Measurements from ENCODE around the gene C19orf73.

The C19orf73 gene

GRCh38 chr19:49120868-49121267 is 1.9 kb upstream of the C19orf73 start:
- H3K27ac ChIP-seq, result no peak overlapping the region
- peaks cover 21 to 42% (median 34%) of the 10 kb centered on the region in 11 experiments for H3K27me3 ChIP-seq
- H3K9ac ChIP-seq, result no peak overlapping the region
- TF ChIP-seq Cebpa-rat (IDR thresholded peaks at IDR 0.05), result no peak
- H3K4me2 ChIP-seq, result peak overlapping the region in 9 of 11 experiments; percentile 91 to 100 (median 98); a peak in 11 of 22 replicates
- H4K20me1 ChIP-seq, result peaks cover 0 to 22% (median 10%) of the 10 kb centered on the region in 11 experiments; a peak in 5 of 22 replicates
- peak overlapping the region in 2 of 10 experiments; percentile 68 to 77; a peak in 4 of 20 replicates for H3K4me3 ChIP-seq
- H3K4me1 ChIP-seq, result peaks cover 34 to 43% (median 39%) of the 10 kb centered on the region in 10 experiments
- no peaks in the 10 kb centered on the region for H3K36me3 ChIP-seq
- H3K9me3 ChIP-seq (replicated peaks in 1 of 11), result no peaks in the 10 kb centered on the region

GRCh38 chr19:49120325-49120683 is 1.4 kb upstream of the C19orf73 start:
- Histone ChIP-seq H3K36me3 (no peaks in the 10 kb centered on the region), H3K9me3 (replicated peaks in 1 of 11) (no peaks in the 10 kb centered on the region), H3K4me1 (peaks cover 39 to 46% (median 43%) of the 10 kb centered on the region in 10 experiments), H3K27me3 (peaks cover 21 to 42% (median 34%) of the 10 kb centered on the region in 11 experiments), H3K4me2 (peak overlapping the region; percentile 86 to 100 (median 98)), H4K20me1 (peaks cover 0 to 22% (median 10%) of the 10 kb centered on the region in 11 experiments; a peak in 5 of 22 replicates), H3K27ac (no peak overlapping the region), H3K9ac (peak overlapping the region; percentile 60 to 92 (median 82); a peak in 15 of 22 replicates), H3K4me3 (peak overlapping the region; percentile 58 to 77 (median 66))
- no peak for TF ChIP-seq Cebpa-rat (IDR thresholded peaks at IDR 0.05)

GRCh38 chr19:49119411-49120324 is 725 bp upstream of the C19orf73 start, which contains the start of gene PPFIA3:
Gene PPFIA3 (plus strand): TSS chr19:49119544. CDS start chr19:49127874, 8,330 bp downstream.
- Histone ChIP-seq H3K36me3 (no peaks in the 10 kb centered on the region), H4K20me1 (peaks cover 0 to 25% (median 10%) of the 10 kb centered on the region in 11 experiments; a peak in 5 of 22 replicates), H3K4me3 (peak within 1 kb of the TSS; percentile 58 to 77 (median 66)), H3K4me1 (peaks cover 45 to 52% (median 49%) of the 10 kb centered on the region in 10 experiments), H3K27me3 (peaks cover 21 to 42% (median 34%) of the 10 kb centered on the region in 11 experiments), H3K9me3 (replicated peaks in 1 of 11) (no peaks in the 10 kb centered on the region), H3K4me2 (peak within 1 kb of the TSS; percentile 86 to 100 (median 98)), H3K9ac (peak within 1 kb of the TSS; percentile 77 to 93 (median 88)), H3K27ac (peak within 1 kb of the TSS; percentile 85 to 97 (median 93))
- TF ChIP-seq Cebpa-rat (IDR thresholded peaks at IDR 0.05), result no peak

GRCh38 chr19:49117677-49118564 is 1.0 kb downstream of the C19orf73 start:
- H3K27me3 ChIP-seq, result peaks cover 21 to 37% (median 33%) of the 10 kb centered on the region in 11 experiments
- H3K9ac ChIP-seq, result peak overlapping the region; percentile 77 to 93 (median 88)
- H3K4me3 ChIP-seq, result peak overlapping the region; percentile 58 to 77 (median 66)
- H3K9me3 ChIP-seq (replicated peaks in 1 of 11), result no peaks in the 10 kb centered on the region
- no peaks in the 10 kb centered on the region for H3K36me3 ChIP-seq
- peaks cover 56 to 64% (median 61%) of the 10 kb centered on the region in 10 experiments for H3K4me1 ChIP-seq
- no peak for TF ChIP-seq Cebpa-rat (IDR thresholded peaks at IDR 0.05)
- H3K4me2 ChIP-seq, result peak overlapping the region; percentile 84 to 97 (median 91)
- H4K20me1 ChIP-seq, result peaks cover 0 to 25% (median 10%) of the 10 kb centered on the region in 11 experiments; a peak in 5 of 22 replicates
- peak overlapping the region; percentile 85 to 97 (median 93) for H3K27ac ChIP-seq

- H3K27ac ChIP-seq, result peak overlapping the region in 5 of 11 experiments; percentile 3 to 53 (median 24); a peak in 6 of 22 replicates
- no peak overlapping the region for H3K4me3 ChIP-seq
- no peak overlapping the region for H3K9ac ChIP-seq
- peak overlapping the region; percentile 20 to 99 (median 59); a peak in 20 of 22 replicates for H3K4me2 ChIP-seq
- H4K20me1 ChIP-seq, result peaks cover 0 to 25% (median 10%) of the 10 kb centered on the region in 11 experiments; a peak in 5 of 22 replicates
- peaks cover 20 to 23% (median 23%) of the 10 kb centered on the region in 11 experiments for H3K27me3 ChIP-seq
- H3K9me3 ChIP-seq (replicated peaks in 1 of 11), result no peaks in the 10 kb centered on the region
- 0 out of 22 replicates have a peak, but pooled peaks of 1 of the 11 experiments have one; percentile 13 for TF ChIP-seq Cebpa-rat (IDR thresholded peaks at IDR 0.05)
- peaks cover 58 to 74% (median 64%) of the 10 kb centered on the region in 10 experiments for H3K4me1 ChIP-seq
- no peaks in the 10 kb centered on the region for H3K36me3 ChIP-seq
These were observed 2.4 kb downstream of the C19orf73 start for GRCh38 chr19:49116544-49116943.

DNA sequence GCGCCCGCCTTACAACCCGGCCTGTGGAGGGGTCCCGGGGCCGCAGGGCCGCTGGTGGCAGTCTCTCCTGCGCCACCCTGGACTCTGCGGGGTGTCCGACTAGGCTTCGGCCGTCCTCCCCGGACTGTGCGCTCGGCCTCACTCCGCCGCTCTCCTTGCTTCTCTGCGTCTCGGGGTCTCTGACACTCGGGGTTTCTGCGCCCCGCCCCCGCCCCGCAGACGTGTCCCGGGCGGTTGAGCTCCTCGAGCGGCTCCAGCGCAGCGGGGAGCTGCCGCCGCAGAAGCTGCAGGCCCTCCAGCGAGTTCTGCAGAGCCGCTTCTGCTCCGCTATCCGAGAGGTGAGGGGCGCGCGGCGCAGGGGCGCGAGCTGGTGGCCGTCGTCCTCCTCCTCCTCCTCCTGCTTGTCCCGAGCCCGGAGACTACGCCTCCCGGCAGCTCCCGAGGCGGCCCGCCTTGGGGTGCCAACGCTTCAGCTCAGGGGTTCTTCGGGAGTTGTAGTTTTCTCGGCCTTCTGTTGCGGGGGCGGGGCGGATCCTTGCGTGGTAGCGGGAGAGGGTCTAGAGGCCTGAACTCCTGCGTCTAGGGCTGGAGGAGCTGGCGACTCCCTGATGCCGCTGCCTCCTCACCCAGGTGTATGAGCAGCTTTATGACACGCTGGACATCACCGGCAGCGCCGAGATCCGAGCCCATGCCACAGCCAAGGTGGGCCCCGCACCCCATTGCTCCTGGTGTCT is 4.1 kb downstream of the C19orf73 start:
- peak overlapping the region; percentile 84 to 100 (median 99) for H3K4me2 ChIP-seq
- peak overlapping the region; percentile 72 to 83 (median 77) for H3K4me3 ChIP-seq
- peaks cover 0 to 5% (median 4%) of the 10 kb centered on the region in 11 experiments; a peak in 11 of 22 replicates for H3K36me3 ChIP-seq
- H3K9ac ChIP-seq, result peak overlapping the region; percentile 71 to 88 (median 80)
- no peaks in the 10 kb centered on the region for H3K9me3 ChIP-seq (replicated peaks in 1 of 11)
- peaks cover 49 to 80% (median 61%) of the 10 kb centered on the region in 10 experiments for H3K4me1 ChIP-seq
- TF ChIP-seq Cebpa-rat (IDR thresholded peaks at IDR 0.05), result no peak
- peaks cover 0 to 20% (median 5%) of the 10 kb centered on the region in 11 experiments; a peak in 14 of 22 replicates for H4K20me1 ChIP-seq
- peaks cover 3 to 6% (median 6%) of the 10 kb centered on the region in 11 experiments for H3K27me3 ChIP-seq
- peak overlapping the region in 10 of 11 experiments; percentile 45 to 77 (median 61); a peak in 20 of 22 replicates for H3K27ac ChIP-seq

GRCh38 chr19:49113762-49114629 is 4.9 kb downstream of the C19orf73 start, which contains the start of gene LIN7B:
Gene LIN7B (plus strand): TSS chr19:49114370. CDS start chr19:49114405, 35 bp downstream.
- H3K4me3 ChIP-seq, result peak within 1 kb of the TSS; percentile 72 to 83 (median 77)
- H3K9me3 ChIP-seq (replicated peaks in 1 of 11), result no peaks in the 10 kb centered on the region
- H3K36me3 ChIP-seq, result peaks cover 2 to 13% (median 12%) of the 10 kb centered on the region in 11 experiments; a peak in 21 of 22 replicates
- peak within 1 kb of the TSS; percentile 71 to 88 (median 80) for H3K9ac ChIP-seq
- H3K27ac ChIP-seq, result peak within 1 kb of the TSS in 10 of 11 experiments; percentile 45 to 77 (median 61); a peak in 20 of 22 replicates
- H4K20me1 ChIP-seq, result peaks cover 3 to 28% (median 13%) of the 10 kb centered on the region in 11 experiments; a peak in 21 of 22 replicates
- no peaks in the 10 kb centered on the region for H3K27me3 ChIP-seq
- peaks cover 47 to 81% (median 60%) of the 10 kb centered on the region in 10 experiments for H3K4me1 ChIP-seq
- H3K4me2 ChIP-seq, result peak within 1 kb of the TSS; percentile 84 to 100 (median 99)
- no peak for TF ChIP-seq Cebpa-rat (IDR thresholded peaks at IDR 0.05)
